ENCODE results near the gene TNFRSF8. TPM values are rescaled to one million over a fixed set of nuclear protein-coding genes. Genes with fewer than 3 reads are reported as not detected.
"Not testable (repeated sequence)": the region's sequence is repeated elsewhere in the genome, so short reads cannot be mapped to it uniquely, and the experiment has no call there.

TNFRSF8 gene
- total RNA-seq, 3 donors from 2014 or later: 0.31 to 0.51 TPM; not detected in 1

- no peaks in the 10 kb centered on the region for H3K36me3 ChIP-seq (ENCODE audit: low read depth)
- no peaks in the 10 kb centered on the region for H3K9me3 ChIP-seq
- H3K4me3 ChIP-seq: no peak overlapping the region
- TF ChIP-seq CTCF (IDR thresholded peaks at IDR 0.05): no peak
- H3K4me1 ChIP-seq (ENCODE audit: low read depth): no peaks in the 10 kb centered on the region
- DNase-seq: no peak
- no peak for ATAC-seq
- intact Hi-C loops (cut with DNase I, micrococcal nuclease): no loop called here
Observed at GRCh38 chr1:12097321-12097720, 34.2 kb downstream of the TNFRSF8 start.

GRCh38 chr1:12098786-12099185, 35.7 kb downstream of the TNFRSF8 start:
- no peaks in the 10 kb centered on the region for H3K9me3 ChIP-seq
- no peaks in the 10 kb centered on the region for H3K4me1 ChIP-seq (ENCODE audit: low read depth)
- intact Hi-C loops (cut with DNase I, micrococcal nuclease): no loop called here
- no peak overlapping the region for H3K4me3 ChIP-seq
- DNase-seq (no peak), ATAC-seq (no peak)
- no peak for TF ChIP-seq CTCF (IDR thresholded peaks at IDR 0.05)
- H3K36me3 ChIP-seq (ENCODE audit: low read depth): no peaks in the 10 kb centered on the region

- Histone ChIP-seq H3K4me1 (ENCODE audit: low read depth) (no peaks in the 10 kb centered on the region), H3K36me3 (ENCODE audit: low read depth) (no peaks in the 10 kb centered on the region), H3K9me3 (no peaks in the 10 kb centered on the region), H3K4me3 (no peak overlapping the region)
- DNase-seq: no peak
- intact Hi-C loops (cut with DNase I, micrococcal nuclease): no loop called here
- no peak for TF ChIP-seq CTCF (IDR thresholded peaks at IDR 0.05)
- ATAC-seq: peak; percentile 59
Observed at GRCh38 chr1:12099610-12100009, 36.5 kb downstream of the TNFRSF8 start.

GRCh38 chr1:12100071-12100470, 37.0 kb downstream of the TNFRSF8 start:
- H3K9me3 ChIP-seq: no peaks in the 10 kb centered on the region
- no peak overlapping the region for H3K4me3 ChIP-seq
- no peaks in the 10 kb centered on the region for H3K36me3 ChIP-seq (ENCODE audit: low read depth)
- DNase-seq (no peak), ATAC-seq (no peak)
- intact Hi-C loops (cut with DNase I, micrococcal nuclease): no loop called here
- H3K4me1 ChIP-seq (ENCODE audit: low read depth): no peaks in the 10 kb centered on the region
- no peak for TF ChIP-seq CTCF (IDR thresholded peaks at IDR 0.05)

- H3K36me3 ChIP-seq (ENCODE audit: low read depth); ATAC-seq; DNase-seq; H3K4me1 ChIP-seq (ENCODE audit: low read depth); H3K9me3 ChIP-seq; H3K4me3 ChIP-seq; intact Hi-C loops (cut with DNase I, micrococcal nuclease): not testable (repeated sequence)
Observed at GRCh38 chr1:12101120-12101519, 38.0 kb downstream of the TNFRSF8 start.

- TF ChIP-seq CTCF (IDR thresholded peaks at IDR 0.05): no peak
- Histone ChIP-seq H3K36me3 (ENCODE audit: low read depth) (no peaks in the 10 kb centered on the region), H3K4me3 (no peak overlapping the region), H3K4me1 (ENCODE audit: low read depth) (no peaks in the 10 kb centered on the region), H3K9me3 (no peaks in the 10 kb centered on the region)
- no peak for ATAC-seq
- DNase-seq: no peak
- intact Hi-C loops (cut with DNase I, micrococcal nuclease): no loop called here
Observed at GRCh38 chr1:12102066-12102465, 39.0 kb downstream of the TNFRSF8 start.
